NCI-H1105 treated with DMSO at 0.1 percent for 48 hours (cell line): ENCODE data around the gene RPS19BP1.

Source experiments
- DNase-seq: peaks from one replicate; lab custom pipeline; 2025; lab: John Stamatoyannopoulos, UW

The RPS19BP1 gene

DNA sequence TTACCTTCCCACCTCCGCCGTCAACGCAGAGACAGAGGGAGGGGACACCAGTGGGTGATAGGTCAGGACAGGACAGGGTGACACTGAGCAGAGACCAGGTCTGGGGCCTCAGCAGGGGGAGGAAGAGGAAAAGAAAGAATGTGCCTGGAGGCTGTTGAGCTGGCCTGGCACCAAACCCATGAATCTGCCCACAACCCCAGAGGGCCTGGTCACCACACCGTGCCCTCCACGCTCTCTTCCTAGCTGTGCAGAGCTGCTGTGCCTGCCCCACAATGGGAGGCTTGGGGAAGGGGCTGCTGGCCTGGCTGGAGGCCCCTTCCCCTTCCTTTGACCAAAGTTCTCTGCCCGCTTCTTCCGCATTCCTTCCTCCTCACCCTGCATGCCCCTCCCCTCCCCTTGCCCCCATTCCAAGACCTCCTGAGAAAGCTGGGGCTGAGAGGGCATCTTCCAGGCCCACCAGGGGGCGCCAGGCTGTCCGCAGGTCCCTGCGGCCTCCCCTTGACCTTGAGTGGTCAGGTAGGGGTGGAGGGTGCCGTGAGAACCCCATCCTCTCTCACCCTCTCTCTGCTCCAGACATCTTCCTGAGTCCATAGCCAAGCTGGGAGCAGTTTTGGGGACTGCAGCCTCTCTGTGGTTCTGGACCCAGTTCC is 27.0 kb upstream of the RPS19BP1 start:
- no peak for DNase-seq

GRCh38 chr22:39558950-39559349 is 26.4 kb upstream of the RPS19BP1 start:
- no peak for DNase-seq

- DNase-seq: no peak
Observed at GRCh38 chr22:39558254-39558727, 25.7 kb upstream of the RPS19BP1 start.

GRCh38 chr22:39556970-39557841 is 24.7 kb upstream of the RPS19BP1 start:
- DNase-seq: peak; percentile 13

- no peak for DNase-seq
Observed at GRCh38 chr22:39554151-39554550, 21.6 kb upstream of the RPS19BP1 start.

DNA sequence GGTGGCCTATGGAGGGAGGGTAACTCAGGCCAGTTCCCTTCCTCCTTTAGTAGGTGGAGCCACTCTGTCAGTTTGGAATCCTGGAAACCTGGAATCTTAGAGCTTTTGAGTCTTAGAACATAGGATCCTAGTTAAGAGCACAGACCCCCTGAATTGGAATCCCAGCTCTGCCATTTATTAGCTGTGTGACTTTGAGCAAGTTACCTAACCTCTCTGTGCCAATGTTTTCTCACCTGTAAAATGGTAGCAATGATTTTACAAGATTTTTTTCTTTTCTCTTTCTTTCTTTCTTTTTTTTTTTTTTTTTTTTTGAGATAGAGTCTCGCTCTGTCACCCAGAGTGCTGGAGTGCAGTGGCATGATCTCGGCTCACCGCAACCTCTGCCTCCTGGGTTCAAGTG is 20.9 kb upstream of the RPS19BP1 start:
- no peak for DNase-seq

DNA sequence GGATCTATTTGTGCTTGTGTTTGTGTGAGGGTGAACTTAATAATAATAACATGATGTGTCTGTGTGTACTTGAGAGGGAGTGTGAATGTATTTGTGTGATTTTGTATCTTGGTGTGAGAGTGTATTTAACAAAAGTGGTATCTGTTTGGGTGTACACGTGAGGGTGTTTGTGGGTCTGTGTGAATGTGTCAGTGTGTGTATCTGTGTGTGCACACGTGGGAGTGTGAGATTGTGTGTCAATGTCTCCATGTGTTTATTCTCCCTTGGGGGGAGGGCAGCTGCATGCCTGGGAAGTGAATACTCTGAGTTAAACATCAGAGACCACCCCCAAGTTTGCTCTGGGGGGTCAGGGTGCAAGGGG is 15.0 kb upstream of the RPS19BP1 start:
- DNase-seq: no peak

- DNase-seq: no peak
Observed at GRCh38 chr22:39546889-39547586, 14.5 kb upstream of the RPS19BP1 start.

GRCh38 chr22:39545386-39546365 is 13.1 kb upstream of the RPS19BP1 start:
- DNase-seq: no peak

DNA sequence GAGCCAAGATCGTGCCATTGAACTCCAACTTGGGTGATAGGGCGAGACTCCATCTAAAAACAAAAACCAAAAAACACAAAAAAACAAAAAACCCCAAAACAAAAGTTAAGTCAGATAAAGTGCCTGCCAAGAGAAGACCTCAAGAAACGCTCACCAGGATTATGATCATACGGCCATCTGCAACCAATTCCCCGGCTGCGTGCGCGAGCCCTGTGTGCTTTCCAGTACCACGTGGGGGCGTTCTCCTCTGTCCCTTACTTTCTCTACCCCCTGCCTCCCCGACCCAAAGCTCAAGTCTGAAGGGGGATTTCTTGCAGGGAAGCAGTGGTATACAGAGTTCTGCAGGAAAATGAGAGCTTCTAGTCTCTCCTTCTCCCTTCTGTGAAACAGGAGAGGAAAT is 10.5 kb upstream of the RPS19BP1 start:
- DNase-seq: no peak

- DNase-seq: no peak
Observed at GRCh38 chr22:39537975-39538374, 5.4 kb upstream of the RPS19BP1 start.

GRCh38 chr22:39536711-39537110 is 4.2 kb upstream of the RPS19BP1 start:
- DNase-seq: no peak

DNA sequence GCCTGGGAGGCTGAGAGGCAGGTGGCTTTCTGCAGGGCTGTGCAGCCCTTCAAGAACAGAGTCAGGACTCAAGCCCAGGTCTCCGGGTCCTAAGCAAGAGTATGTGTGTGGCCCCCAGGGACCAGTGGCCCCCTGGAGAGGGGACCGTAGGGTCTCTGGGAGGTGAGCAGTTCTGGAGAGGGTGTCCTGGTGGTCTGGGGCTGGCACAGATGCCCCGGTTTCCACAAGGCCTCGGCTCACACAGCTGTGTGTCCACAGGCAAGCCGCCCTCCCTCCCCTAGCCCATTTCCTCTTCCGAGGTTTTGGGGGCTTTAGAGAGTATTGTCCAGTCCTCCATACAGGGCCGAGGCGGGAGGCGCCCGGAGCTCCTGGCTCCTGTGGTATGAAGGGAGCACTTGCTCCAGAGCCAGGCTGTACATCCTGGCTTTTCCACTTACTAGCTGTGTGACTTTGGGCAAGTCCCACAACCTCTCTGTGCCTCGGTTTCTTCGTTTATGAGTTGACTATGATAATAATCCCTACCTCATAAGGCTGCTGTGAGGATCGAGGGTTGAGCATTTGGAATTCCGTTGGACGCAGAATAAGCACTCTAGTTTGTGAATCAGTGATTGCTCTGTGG is 3.4 kb upstream of the RPS19BP1 start:
- DNase-seq: no peak

- DNase-seq: no peak
Observed at GRCh38 chr22:39535357-39535725, 2.8 kb upstream of the RPS19BP1 start.

DNA sequence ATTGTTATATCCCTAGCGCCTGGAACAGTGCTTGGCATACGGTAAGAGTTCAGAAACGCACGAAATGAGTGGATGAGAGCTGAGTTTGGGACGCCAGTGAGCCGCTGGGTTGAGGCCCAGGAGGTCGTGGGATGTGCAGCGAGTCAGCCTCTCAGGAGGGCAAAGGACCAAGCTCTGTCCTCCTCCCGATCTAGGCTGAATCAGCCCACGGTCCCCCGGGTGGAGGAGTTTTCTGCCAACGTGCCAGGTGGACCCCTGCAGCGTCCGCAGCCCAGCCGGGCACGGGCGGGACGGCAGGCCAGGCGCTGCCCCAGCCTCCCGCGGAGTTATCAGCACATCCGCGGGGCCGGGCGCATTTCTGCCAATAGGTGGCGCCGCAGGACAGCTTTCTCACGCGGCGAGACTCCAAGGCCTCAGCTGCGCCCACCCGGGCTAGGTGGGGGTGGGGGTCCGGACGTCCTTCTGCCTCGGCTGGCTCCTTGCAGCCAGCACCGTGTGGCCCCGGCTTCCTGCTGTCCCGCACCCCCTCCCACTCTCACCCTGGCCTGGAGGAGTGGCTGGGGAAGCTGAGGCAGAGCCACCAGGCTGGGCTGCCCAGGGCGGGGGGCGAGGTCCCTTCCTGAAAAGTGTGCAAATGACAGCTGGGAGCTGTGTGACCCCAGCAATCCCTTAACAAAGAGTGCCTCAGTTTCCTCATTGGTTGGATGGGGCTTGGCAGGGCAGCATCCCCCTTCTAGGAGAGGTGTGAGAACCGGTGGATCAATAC is 2.2 kb upstream of the RPS19BP1 start:
- DNase-seq: peak; percentile 61

DNA sequence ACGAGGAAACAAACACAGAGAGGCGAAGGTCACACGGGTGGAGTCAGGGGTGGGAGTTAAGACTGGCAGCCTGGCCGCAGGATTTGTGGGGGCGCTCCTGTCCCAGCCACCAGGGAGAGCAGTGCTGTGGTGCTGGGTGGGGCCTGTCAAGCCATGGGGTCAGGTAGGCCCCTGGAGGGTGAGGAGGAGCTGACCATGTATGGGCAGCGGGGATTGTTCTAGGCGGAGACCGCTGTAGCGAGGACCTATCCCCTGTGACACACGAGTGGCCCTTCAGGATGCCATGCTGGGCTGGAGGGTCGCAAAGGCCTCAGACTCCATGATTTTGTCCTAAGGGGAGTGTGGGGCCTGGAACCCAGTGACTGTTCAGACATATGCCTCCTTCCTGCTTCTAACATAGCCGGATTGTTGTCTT is 1.6 kb upstream of the RPS19BP1 start:
- no peak for DNase-seq

GRCh38 chr22:39530692-39531331 is 1.7 kb downstream of the RPS19BP1 start:
- DNase-seq: no peak

- no peak for DNase-seq
Observed at GRCh38 chr22:39530116-39530515, 2.4 kb downstream of the RPS19BP1 start.

GRCh38 chr22:39529487-39529851 is 3.1 kb downstream of the RPS19BP1 start:
- DNase-seq: no peak
